Islet precursor cell (in vitro differentiated cells): ENCODE measurements around the gene ARHGAP15.

Source experiments
- DNase-seq: peaks from one replicate; pipeline ENCODE4 v3.0.0-alpha.2; 2018

ARHGAP15 gene

DNA sequence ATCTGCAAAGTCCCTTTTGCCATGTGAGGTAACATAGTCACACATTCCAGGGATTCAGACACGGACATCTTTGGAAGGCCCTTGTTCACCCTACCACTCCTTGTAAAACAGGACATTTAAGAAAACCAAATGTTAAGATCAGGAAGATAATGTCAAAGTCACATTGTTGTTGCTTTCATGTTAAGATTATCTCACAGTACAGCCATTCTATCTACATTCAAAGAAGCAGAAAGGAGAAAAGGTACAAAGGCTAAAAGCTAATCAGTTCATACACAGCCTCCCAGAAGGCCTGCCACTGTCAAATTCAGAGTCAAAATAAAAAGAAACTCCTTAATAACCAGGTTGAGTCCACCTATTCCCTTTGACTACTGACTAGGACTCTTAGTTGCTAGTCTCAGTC lies 573.7 kb downstream of the ARHGAP15 start:
- DNase-seq: no peak

DNA sequence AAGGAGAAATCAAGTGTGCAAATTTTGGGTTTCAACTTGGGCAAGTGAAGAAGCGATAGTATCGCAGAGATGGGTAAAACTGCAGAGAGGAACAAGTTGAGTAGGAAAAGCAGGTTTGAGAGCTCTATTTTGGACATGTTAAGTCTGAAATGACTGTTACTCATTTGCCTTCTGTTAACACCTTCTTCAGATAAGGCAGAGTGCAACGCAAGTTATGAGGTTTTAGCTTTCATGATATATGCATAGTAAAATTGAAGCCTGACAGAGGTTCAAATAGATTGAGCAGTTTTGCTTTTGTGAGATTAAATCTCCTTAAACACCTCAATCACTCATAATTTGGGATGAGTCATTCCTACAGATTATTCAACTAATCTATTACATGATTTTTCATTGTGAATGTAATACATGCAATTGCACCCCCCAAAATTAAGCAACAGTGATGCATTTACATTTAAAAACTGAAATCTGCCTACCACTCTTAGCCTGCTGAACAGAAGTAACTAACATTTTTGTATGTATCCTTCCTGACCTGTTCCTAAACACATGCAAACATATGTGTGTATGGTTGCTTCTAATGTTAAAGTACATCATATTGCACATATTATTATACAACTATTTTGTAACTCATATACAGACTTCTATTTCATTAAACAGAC lies 575.4 kb downstream of the ARHGAP15 start:
- DNase-seq: no peak

DNA sequence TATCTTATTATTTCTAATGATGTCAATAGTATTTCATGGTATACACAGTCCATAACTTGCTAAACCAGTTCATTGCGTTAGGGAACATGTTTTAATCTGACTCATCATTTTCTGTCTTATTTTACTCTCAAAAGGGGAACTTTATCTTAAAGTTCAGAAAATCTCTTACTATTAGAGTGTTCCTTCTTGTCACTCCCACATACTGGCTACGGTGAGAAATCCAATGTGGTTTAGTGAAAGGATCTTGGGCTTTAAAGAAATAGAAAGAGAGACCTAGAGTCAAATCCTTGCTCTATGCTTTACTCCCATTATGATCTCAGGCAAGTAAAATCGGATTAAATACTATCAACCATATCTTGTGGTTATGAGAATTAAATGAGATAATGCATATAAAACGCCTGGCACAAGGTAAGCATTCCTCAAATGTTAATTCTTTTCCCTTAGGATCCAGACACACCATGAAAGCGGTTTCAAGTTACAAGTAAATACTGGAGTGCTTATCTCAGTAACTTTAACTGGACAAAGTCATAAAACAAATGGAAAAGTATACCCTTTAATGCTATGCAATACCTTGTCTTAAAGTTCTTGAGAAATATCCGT lies 576.0 kb downstream of the ARHGAP15 start:
- DNase-seq: no peak

DNA sequence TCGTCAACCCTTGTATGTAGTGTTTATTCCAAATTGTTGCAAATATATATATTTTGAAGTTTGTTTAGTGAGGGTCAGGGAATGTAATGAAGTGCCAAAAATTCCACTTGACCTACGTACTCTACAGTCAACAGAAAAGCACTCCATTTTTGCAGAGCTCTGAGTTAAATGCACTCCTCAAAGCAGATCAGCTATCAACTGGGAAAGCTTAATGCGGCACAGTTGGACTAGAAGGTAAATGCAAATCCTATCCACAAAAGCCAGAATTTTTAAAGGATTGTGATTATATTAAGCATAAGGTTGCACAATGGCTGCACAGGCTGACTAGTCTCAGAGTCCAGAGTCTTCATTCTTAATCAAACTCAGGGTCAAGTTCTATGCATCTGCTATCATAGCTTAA lies 577.1 kb downstream of the ARHGAP15 start:
- no peak for DNase-seq

DNA sequence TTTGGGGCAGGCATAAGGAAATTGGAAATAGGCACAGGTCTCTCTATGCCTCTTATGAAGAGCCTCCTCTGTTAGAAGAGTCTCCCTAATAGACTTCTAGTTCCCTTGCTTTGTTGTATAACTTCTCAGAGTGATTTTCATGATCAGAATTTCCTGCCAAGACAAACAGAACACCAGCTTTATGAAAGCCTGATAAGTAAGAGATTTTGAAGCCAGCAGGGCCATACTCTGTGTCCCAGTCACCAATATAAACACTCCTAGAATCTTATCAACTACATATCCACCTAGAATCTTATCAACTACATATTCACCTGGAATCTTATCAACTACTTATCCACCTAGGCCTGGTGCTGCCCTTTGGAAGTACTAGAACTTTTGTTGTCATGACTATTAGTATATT lies 579.5 kb downstream of the ARHGAP15 start:
- DNase-seq: no peak

DNA sequence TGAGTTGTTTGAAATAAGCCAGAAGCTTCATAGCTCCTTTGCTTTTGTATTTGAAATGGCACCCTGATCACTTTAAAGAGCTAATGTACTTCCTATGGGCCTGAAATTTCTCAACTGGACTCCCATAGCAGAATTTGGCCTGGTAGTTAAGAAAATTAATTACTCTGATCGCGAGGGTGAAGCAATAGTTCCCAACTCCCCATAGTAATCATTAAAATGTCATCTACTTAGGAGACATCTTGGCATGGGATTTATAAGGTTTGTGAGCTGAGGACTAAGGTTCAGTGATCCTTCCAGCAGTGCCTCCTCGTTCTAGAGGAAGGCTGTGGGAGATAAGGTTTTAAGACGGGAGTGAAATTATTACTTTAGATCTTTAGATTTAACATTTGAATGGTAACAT lies 581.0 kb downstream of the ARHGAP15 start:
- no peak for DNase-seq

DNA sequence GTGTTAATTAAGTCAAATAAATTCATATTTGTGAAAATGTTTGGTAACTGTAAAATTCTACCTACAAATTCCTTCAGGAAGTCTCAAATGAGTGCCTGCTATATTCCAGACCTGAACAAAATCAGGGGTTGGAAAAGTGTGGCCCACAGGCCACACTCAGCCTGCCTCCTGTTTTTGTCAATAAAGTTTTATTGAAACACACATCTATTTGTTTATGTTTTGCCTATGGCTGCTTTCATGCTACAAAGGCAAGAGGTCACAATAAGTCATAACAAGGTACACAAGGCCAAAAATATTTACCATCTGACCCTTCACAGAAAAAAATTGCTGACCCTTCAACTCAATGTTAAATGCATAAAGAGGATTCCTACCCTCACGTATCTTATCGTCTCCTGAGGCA lies 581.7 kb downstream of the ARHGAP15 start:
- no peak for DNase-seq

DNA sequence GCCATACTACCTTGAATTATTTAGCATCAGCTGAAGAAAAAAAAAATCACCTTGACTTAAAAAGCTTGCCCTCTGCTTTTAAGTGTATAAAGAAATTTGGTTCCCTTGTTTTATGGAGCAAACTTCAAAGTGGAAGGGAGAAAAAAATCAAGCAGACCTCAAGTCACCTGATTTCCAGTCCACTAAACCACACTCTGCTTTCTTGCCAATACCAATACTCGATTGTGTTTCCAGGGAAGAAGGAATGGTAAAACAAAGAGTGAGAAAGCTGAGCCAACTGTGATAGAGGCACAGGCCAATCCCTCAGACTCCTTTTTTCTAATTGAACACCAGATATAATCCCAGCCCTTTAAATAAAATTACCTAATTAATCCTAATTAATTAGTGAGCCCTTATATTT lies 587.3 kb downstream of the ARHGAP15 start:
- no peak for DNase-seq

DNA sequence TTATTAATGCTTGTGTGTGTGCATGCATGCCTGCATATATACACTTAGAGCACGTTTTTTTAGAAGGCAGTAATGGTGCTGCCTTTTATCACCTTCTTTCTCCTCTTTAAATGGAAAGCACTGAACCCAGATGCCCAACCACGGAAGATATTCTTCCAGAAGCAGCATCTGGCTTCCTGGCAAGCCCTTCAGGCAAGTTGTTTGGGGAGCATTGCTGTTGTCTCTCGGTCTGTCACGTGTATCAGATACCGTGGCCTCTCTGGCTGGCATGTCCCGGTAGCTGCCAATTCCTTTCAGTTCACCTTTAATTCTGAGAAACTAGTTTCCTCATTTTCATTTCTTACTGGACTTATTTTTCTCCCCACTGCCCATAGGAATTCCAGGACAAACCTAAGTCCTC lies 587.8 kb downstream of the ARHGAP15 start:
- DNase-seq: no peak

DNA sequence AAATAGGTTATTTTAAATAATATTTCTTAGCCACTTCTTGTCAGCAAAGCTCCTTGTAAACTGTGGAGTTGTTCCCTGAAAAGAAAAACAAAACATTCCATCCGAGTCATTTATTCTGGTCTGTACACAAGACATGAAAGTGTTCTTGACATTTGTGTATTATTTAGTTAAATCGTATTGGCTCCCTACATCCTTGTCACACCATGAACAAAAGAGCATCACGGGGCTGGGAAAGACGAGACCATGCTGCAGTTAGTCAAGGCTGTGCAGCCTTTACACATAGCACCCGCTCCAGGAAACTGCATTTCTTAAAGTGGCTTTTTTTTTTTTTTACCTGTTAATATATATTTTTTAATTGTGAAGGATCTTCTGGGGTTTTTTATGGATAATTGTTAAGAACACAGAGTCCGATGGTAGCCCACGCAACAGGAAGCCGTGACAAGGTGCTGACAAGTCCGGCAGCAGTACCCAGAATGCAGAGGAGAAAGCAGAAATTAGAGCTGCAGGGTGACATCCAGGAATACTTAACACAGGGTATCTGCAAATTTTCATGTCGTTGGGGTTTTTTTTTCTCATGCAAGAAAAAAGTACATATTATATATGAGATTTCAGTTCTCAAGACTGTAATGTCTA lies 588.4 kb downstream of the ARHGAP15 start:
- DNase-seq: no peak

DNA sequence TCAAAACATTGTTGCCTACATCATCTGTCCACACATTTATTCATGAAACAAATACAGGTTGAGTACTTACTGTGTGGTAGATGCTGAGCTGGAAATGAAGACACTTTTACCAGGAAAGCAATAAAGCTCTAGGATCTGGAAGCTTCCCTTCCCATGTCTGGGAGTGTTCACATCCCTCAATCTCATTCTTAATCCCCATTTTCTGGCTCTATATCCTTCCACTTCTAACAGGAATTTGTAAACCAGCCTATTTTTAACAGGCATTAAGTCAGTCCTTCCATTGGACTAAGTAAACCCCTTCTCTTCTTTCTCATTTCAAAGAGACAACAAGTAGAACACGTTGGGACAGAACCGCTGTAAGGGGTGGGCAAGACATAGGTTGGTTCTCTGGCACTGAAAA lies 589.5 kb downstream of the ARHGAP15 start:
- DNase-seq: no peak

DNA sequence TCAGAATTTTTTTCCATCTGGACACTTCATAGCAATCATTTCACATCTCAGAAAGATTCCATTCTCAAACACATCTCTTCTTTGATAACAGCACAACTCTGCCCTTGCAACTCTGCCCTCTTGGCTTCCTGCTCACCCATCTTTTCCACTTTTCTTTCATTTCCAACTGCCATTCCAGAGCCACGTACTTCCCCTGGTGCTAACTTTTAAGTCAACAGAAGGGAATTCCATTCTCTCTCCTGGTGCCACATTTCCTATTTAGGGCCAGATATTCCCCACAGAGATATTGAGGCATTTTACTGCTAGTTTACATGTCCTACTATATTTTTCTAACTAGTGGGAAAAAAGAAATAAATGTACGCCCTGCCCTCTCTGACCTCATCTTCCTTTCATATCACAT lies 590.2 kb downstream of the ARHGAP15 start:
- DNase-seq: no peak

DNA sequence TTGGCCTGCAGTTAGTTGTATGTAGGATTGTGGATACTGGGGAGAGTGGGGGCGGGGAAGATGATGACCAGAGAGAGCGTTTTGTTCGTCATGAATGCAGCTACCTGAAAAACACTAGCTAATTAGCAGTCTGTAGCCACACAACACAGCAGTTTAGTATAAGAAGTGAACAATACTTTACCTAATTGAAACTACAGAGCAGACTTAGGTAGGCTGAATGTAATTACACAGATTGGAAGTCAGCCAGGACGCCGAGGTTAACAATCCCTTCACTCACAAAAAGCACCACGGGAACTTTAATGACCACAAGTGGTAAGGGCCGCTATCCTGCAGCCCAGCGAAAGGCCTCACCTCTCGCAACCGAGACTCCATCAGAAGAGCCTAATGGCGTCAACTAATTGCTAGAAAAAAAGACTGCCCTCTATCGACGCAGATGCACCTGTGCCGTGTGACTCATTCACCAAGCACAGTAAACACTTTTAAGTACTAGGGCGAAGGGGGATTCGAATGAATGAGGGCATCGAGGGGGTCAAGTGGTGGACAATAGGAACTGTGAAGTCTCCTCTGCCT lies 591.0 kb downstream of the ARHGAP15 start:
- DNase-seq: no peak

DNA sequence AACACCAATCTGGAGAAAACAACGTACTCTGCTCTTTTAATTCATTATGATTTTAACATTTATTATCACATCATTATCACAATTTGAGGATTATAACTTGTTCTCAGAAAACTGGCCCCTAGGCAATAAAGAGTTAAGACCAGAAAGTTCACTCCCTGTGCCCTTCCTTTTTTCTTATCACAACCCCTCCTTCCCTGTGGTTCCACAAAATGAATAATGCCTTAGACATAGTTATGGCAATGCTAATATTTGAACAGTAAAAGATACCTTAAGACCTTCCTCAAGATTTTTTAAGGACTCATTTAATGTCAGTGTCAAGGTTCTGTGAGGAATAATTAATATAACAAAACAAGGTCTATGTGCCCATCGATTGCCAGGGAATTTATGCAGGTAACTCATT lies 596.2 kb downstream of the ARHGAP15 start:
- no peak for DNase-seq

DNA sequence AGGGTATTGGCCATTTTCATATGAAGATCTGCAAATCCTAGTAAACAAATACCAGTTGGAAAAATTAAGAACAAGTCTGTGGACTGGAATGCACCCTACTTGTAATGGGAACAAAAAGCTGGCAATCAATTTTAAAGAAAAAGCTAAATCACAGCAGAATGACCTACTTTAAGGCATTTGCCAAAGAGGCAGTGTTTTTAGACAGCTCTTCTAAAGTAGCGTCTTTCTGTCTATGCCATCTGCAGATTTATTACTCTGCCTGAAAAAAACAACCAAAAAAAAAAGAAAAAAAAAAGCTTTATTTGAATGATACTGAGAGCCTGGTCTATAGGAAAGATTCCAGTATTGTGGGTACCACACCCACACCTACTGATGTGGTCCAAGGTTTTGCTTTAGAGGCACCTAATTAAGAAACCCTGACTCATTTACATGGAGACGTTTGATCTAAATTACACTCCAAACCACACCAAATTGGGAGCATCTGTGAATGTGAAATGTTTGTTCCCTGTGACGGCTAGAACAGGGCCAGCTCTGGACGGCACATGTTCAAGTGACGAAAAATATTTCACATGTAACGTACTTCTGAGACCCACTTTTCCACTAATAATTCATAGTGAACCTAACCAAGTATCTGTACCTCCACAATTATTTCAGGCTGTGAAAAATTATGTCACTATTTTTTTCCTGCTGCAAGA lies 597.1 kb downstream of the ARHGAP15 start:
- DNase-seq: no peak

DNA sequence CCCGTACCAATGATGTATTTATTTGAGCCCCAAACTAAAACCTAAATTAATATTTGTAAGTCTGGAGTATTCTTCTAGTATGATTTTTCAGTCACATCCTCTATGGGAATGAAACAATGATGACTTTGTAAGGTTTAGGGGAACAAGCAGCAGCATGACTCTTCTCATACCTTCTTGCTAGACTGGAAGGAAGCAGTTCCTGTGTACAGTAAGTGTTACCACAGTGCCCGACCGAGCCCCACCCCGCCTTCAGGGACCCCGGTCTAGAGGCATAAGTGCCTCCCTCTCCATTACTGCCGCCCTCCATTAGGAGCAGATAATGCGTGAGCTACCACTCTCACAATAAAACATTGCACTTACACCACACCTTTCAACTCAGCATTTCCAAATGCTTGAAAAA lies 599.3 kb downstream of the ARHGAP15 start:
- DNase-seq: no peak

DNA sequence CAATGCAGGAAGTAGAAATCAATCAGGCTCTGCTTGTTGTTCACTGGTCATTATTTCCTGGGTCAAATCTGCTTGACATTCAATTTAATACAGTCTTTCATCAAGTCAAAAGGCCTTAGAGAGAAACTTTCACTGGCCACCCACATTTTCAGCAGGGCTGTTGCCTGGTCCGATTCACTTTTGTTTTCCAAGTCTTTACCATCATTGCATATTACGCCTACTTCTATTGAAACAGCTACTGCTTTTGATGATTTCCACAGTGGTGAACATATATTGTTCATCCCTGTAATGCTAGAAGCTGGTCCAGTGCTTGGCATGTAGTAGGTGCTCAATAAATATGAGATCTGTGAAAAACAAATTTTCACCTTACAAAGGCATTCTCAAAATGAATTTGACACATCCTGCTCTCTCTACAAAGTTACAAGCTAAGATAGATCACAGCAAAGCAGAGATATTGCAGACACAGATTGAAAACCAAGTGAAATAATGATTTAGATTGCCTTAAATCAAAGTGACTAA lies 600.1 kb downstream of the ARHGAP15 start:
- DNase-seq: no peak

DNA sequence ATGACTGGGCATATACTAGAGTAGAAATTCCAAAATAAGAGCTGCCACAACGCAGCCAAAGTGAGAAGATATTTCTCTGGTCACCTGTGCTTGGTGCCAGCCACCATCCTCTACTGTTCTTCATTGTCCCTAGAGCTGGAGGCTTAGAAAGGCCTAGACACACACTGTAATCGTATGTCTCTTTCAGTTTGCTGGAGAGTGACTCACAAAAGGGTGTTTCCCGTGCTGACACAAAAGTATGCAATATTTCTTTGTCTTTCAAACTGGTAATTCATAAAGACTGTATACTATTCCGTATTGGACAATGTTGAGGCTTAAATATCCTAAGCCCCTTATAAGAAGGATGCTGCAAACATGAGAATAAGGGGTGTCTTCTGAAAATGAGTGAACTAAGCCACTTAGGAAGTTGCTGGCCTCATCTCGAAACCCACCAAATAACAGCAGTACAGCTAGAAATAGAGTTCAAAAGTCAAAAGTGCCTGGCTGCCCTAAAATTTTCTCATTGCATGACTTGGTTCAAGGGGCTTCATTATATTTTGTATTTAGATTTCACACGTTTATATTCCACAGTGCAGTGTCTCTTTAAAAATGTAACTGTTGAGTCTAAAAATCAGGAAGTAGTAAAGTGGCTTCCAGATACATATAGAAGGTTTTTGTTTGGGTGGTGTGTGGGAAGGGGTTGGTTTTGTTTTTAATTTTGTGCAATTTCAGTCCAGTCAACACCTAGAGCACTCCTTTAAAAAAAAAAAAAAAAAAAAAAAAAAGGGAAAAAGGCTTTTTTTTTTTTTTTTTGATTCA lies 601.1 kb downstream of the ARHGAP15 start:
- DNase-seq: no peak

DNA sequence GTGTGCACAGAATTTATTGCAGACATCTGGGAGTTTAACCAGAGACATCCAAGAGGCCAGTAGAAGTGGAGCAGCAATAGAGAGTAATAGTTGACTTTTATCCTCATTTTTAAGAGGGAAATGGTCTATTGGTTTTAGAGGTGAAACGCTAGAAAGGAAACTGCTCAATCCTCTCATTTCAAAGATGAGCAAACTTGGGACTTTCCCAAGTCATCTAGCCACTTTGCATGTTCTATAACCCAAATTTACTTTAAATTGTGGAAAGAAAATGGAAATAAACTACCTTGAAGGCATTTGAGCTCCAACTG lies 601.7 kb downstream of the ARHGAP15 start:
- no peak for DNase-seq

DNA sequence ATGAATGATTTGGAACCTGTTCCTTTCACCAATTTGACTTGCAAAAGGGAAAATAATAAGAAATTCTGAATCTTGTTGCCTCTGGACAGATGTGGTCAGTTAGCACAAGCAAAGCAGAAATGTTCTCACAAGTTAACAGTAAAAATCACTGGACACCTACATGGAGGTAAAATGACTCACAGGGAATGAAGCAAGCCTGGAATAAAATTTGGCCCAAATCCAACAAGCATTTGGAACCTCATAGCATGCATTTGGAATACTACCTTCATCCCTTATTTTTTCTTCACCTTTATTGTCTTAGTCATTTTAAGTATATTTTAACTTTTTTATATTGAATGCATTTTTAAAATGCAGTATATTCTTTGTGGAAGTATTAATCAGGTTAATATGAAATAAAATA lies 602.9 kb downstream of the ARHGAP15 start:
- no peak for DNase-seq

DNA sequence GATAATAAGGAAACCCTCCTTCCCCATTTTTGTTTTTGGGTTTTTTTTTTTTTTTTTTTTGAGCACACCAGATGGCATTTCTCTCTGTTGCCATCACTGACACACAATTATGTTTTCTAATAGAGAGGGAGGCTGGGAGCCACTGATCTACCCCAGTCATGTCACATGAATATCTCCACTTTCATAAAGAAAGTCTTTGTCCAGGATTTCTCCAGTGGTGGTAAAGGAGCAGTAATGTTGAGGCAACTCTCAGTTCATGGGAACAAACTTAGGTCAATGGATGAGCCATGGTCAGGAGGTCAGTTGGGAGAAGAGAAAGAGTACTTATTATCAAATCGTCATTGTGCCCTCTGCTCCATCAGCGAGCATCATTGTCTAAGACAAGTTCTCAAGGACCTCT lies 603.7 kb downstream of the ARHGAP15 start:
- no peak for DNase-seq

DNA sequence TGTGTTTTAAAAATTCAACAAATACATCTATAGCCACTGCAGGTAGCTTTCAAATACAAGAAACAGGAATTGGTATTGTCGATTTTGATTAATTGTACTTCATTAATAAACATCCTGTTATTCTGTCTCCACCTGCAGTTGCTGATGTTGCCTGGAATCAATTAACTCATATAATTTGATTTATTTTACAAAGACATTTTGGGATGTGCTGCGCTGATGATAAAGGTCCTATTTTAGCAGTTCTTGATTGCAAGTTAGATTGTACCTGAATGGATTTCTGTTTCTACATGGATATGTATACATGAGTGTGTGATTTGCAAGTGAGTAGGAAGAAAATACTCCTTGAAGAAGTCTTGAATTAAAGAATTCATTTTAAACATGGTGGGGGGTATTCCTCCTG lies 605.3 kb downstream of the ARHGAP15 start:
- no peak for DNase-seq

DNA sequence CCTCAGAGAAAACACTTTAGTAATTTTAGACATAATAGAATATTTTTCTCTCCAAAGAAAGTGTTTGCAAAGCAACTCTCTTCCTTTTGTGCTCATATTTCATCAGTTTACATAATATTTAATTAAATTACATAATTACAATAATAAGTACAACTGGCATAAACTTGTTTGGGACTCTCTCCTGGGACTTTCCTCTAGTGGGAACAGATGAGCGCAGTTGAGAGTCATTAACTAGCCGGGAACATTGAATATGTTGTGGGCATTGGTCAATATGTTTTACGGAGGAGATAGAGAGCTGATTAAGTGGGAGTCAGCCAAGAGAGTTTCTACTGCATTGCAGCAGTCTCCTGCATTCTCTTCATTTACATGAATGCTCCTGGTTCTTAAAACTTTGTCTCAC lies 607.7 kb downstream of the ARHGAP15 start:
- DNase-seq: no peak
